Fibroblast of gingiva (primary cell): Measurements from ENCODE around the gene THSD7A.

Source experiments
- DNase-seq: peaks from one replicate; pipeline ENCODE4 v3.0.0-alpha.2; 2011; ENCODE audit warnings: low read depth

THSD7A gene

GRCh38 chr7:11751807-11752389 lies 80.1 kb downstream of the THSD7A start:
- no peak for DNase-seq

GRCh38 chr7:11751315-11751714 lies 80.7 kb downstream of the THSD7A start:
- no peak for DNase-seq

GRCh38 chr7:11750191-11750590 lies 81.8 kb downstream of the THSD7A start:
- DNase-seq, result no peak

- no peak for DNase-seq
These were observed 82.4 kb downstream of the THSD7A start for GRCh38 chr7:11749629-11750028.

- DNase-seq, result no peak
These were observed 83.1 kb downstream of the THSD7A start for GRCh38 chr7:11748884-11749283.

GRCh38 chr7:11747715-11748485 lies 84.1 kb downstream of the THSD7A start:
- no peak for DNase-seq

- DNase-seq, result no peak
These were observed 85.4 kb downstream of the THSD7A start for GRCh38 chr7:11746591-11746990.

GRCh38 chr7:11743548-11743947 lies 88.5 kb downstream of the THSD7A start:
- no peak for DNase-seq

- no peak for DNase-seq
These were observed 89.0 kb downstream of the THSD7A start for GRCh38 chr7:11743016-11743415.

- DNase-seq, result no peak
These were observed 89.5 kb downstream of the THSD7A start for GRCh38 chr7:11742496-11742895.

GRCh38 chr7:11737723-11738122 lies 94.3 kb downstream of the THSD7A start:
- DNase-seq, result peak; percentile 35

- no peak for DNase-seq
These were observed 99.8 kb downstream of the THSD7A start for GRCh38 chr7:11732207-11732606.

GRCh38 chr7:11730725-11731124 lies 101.3 kb downstream of the THSD7A start:
- no peak for DNase-seq

GRCh38 chr7:11727864-11728263 lies 104.1 kb downstream of the THSD7A start:
- DNase-seq, result peak; percentile 84

GRCh38 chr7:11726794-11727155 lies 105.2 kb downstream of the THSD7A start:
- peak; percentile 93 for DNase-seq

GRCh38 chr7:11726001-11726793 lies 105.8 kb downstream of the THSD7A start:
- peak; percentile 40 for DNase-seq

GRCh38 chr7:11716185-11716584 lies 115.8 kb downstream of the THSD7A start:
- DNase-seq, result peak; percentile 24

- DNase-seq, result no peak
These were observed 117.3 kb downstream of the THSD7A start for GRCh38 chr7:11714676-11715075.

- no peak for DNase-seq
These were observed 117.8 kb downstream of the THSD7A start for GRCh38 chr7:11714205-11714604.

GRCh38 chr7:11713352-11713751 lies 118.6 kb downstream of the THSD7A start:
- no peak for DNase-seq

- no peak for DNase-seq
These were observed 121.6 kb downstream of the THSD7A start for GRCh38 chr7:11710377-11710776.

- no peak for DNase-seq
These were observed 122.8 kb downstream of the THSD7A start for GRCh38 chr7:11709196-11709595.

GRCh38 chr7:11707606-11708193 lies 124.3 kb downstream of the THSD7A start:
- DNase-seq, result no peak
